ENCODE data around the gene ZCCHC7. TPM values are rescaled to one million over a fixed set of nuclear protein-coding genes. Genes with fewer than 3 reads are reported as not detected.

ZCCHC7 gene
- total RNA-seq, 3 donors from 2014 or later: 19.8 to 29.1 (median 26.9) TPM

- Histone ChIP-seq H3K9me3 (no peaks in the 10 kb centered on the region), H3K4me3 (no peak overlapping the region), H3K27me3 (no peaks in the 10 kb centered on the region), H3K36me3 (no peaks in the 10 kb centered on the region), H3K4me1 (no peaks in the 10 kb centered on the region), H3K27ac (no peak overlapping the region)
- intact Hi-C loops (cut with DNase I; ENCODE audit: low total_unique reads): no loop called here
- no peak for DNase-seq (ENCODE audit: low spot score in 2 of 2)
- TF ChIP-seq POLR2AphosphoS5 (IDR thresholded peaks at IDR 0.05) (no peak), CTCF (IDR thresholded peaks at IDR 0.05) (no peak), POLR2A (IDR thresholded peaks at IDR 0.05) (no peak)
These were observed 121.0 kb downstream of the ZCCHC7 start for GRCh38 chr9:37241340-37241739.

- Histone ChIP-seq H3K27ac (no peak overlapping the region), H3K36me3 (no peaks in the 10 kb centered on the region)
- intact Hi-C loops (cut with DNase I; ENCODE audit: low total_unique reads): no loop called here
These were observed 121.7 kb downstream of the ZCCHC7 start for GRCh38 chr9:37242089-37242488.

GRCh38 chr9:37243588-37244345 is 123.4 kb downstream of the ZCCHC7 start:
- Histone ChIP-seq H3K4me3 (no peak overlapping the region), H3K36me3 (no peaks in the 10 kb centered on the region), H3K9me3 (no peaks in the 10 kb centered on the region), H3K27me3 (no peaks in the 10 kb centered on the region), H3K27ac (no peak overlapping the region), H3K4me1 (no peaks in the 10 kb centered on the region)
- intact Hi-C loops (cut with DNase I; ENCODE audit: low total_unique reads): no loop called here
- TF ChIP-seq CTCF (IDR thresholded peaks at IDR 0.05) (no peak), POLR2A (IDR thresholded peaks at IDR 0.05) (no peak), POLR2AphosphoS5 (IDR thresholded peaks at IDR 0.05) (no peak)
- DNase-seq (ENCODE audit: low spot score in 2 of 2): no peak

More at GRCh38 chr9:37242089-37242488, 121.7 kb downstream of the ZCCHC7 start:
- no peaks in the 10 kb centered on the region for H3K4me1 ChIP-seq
- DNase-seq (ENCODE audit: low spot score in 2 of 2): no peak
- no peak overlapping the region for H3K4me3 ChIP-seq
- no peak for TF ChIP-seq CTCF (IDR thresholded peaks at IDR 0.05)
- TF ChIP-seq POLR2A (IDR thresholded peaks at IDR 0.05): no peak
- no peak for TF ChIP-seq POLR2AphosphoS5 (IDR thresholded peaks at IDR 0.05)
- H3K27me3 ChIP-seq: no peaks in the 10 kb centered on the region
- H3K9me3 ChIP-seq: no peaks in the 10 kb centered on the region

GRCh38 chr9:37246826-37247225 is 126.5 kb downstream of the ZCCHC7 start:
- Histone ChIP-seq H3K27me3 (no peaks in the 10 kb centered on the region), H3K9me3 (no peaks in the 10 kb centered on the region), H3K4me1 (no peaks in the 10 kb centered on the region), H3K27ac (no peak overlapping the region), H3K36me3 (peaks cover 4% of the 10 kb centered on the region), H3K4me3 (no peak overlapping the region)
- no peak for DNase-seq (ENCODE audit: low spot score in 2 of 2)
- intact Hi-C loops (cut with DNase I; ENCODE audit: low total_unique reads): no loop called here
- TF ChIP-seq POLR2A (IDR thresholded peaks at IDR 0.05): no peak
- TF ChIP-seq CTCF (IDR thresholded peaks at IDR 0.05): no peak
- no peak for TF ChIP-seq POLR2AphosphoS5 (IDR thresholded peaks at IDR 0.05)

- Histone ChIP-seq H3K4me1 (no peaks in the 10 kb centered on the region), H3K27ac (no peak overlapping the region), H3K36me3 (peaks cover 4% of the 10 kb centered on the region), H3K4me3 (no peak overlapping the region), H3K9me3 (no peaks in the 10 kb centered on the region), H3K27me3 (no peaks in the 10 kb centered on the region)
- intact Hi-C loops (cut with DNase I; ENCODE audit: low total_unique reads): no loop called here
- TF ChIP-seq POLR2A (IDR thresholded peaks at IDR 0.05): no peak
- TF ChIP-seq CTCF (IDR thresholded peaks at IDR 0.05): no peak
- no peak for TF ChIP-seq POLR2AphosphoS5 (IDR thresholded peaks at IDR 0.05)
- DNase-seq (ENCODE audit: low spot score in 2 of 2): no peak
These were observed 128.3 kb downstream of the ZCCHC7 start for GRCh38 chr9:37248651-37249163.
